ENCODE measurements around the gene AP3S2.
"Not testable (repeated sequence)": the region's sequence is repeated elsewhere in the genome, so short reads cannot be mapped to it uniquely, and the experiment has no call there.

The AP3S2 gene

GRCh38 chr15:89888214-89888804 is 5.5 kb downstream of the AP3S2 start:
- Histone ChIP-seq H3K27me3 (ENCODE audit: low read length) (no peaks in the 10 kb centered on the region), H3K36me3 (ENCODE audit: low read length) (peaks cover 16% of the 10 kb centered on the region)
- no peak for TF ChIP-seq EZH2phosphoT487 (conservative IDR thresholded peaks at IDR 0.05; ENCODE audit: low read length)
- TF ChIP-seq, protein P1, sequence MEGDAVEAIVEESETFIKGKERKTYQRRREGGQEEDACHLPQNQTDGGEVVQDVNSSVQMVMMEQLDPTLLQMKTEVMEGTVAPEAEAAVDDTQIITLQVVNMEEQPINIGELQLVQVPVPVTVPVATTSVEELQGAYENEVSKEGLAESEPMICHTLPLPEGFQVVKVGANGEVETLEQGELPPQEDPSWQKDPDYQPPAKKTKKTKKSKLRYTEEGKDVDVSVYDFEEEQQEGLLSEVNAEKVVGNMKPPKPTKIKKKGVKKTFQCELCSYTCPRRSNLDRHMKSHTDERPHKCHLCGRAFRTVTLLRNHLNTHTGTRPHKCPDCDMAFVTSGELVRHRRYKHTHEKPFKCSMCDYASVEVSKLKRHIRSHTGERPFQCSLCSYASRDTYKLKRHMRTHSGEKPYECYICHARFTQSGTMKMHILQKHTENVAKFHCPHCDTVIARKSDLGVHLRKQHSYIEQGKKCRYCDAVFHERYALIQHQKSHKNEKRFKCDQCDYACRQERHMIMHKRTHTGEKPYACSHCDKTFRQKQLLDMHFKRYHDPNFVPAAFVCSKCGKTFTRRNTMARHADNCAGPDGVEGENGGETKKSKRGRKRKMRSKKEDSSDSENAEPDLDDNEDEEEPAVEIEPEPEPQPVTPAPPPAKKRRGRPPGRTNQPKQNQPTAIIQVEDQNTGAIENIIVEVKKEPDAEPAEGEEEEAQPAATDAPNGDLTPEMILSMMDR (IDR thresholded peaks at IDR 0.05; ENCODE audit: insufficient read depth, low read length, poor library complexity, severe bottlenecking) = no peak

GRCh38 chr15:89885611-89886010 is 8.2 kb downstream of the AP3S2 start:
- H3K4me3 ChIP-seq (ENCODE audit: insufficient read depth, low read length, poor library complexity, severe bottlenecking) = no peak overlapping the region
- TF ChIP-seq, protein P1 (IDR thresholded peaks at IDR 0.05; ENCODE audit: insufficient read depth, low read length, poor library complexity, severe bottlenecking) = no peak
- no peak for TF ChIP-seq EZH2phosphoT487 (conservative IDR thresholded peaks at IDR 0.05; ENCODE audit: low read length)
- H2AFZ ChIP-seq (ENCODE audit: low read depth, low read length, severe bottlenecking) = no peak overlapping the region
- no peak overlapping the region for H3K9ac ChIP-seq (ENCODE audit: low read length)
- H3K36me3 ChIP-seq (ENCODE audit: low read length) = peaks cover 16% of the 10 kb centered on the region
- H3K27me3 ChIP-seq (ENCODE audit: low read length) = no peaks in the 10 kb centered on the region
- H4K20me1 ChIP-seq (ENCODE audit: low read depth, low read length) = no peaks in the 10 kb centered on the region
- no peak overlapping the region for H3K27ac ChIP-seq (ENCODE audit: low read depth, low read length)
- H3F3A ChIP-seq (ENCODE audit: insufficient read depth) = no peaks in the 10 kb centered on the region; the same call in 1 of the 2 replicates
- no peaks in the 10 kb centered on the region for H3K79me2 ChIP-seq (ENCODE audit: insufficient read depth, low read length)
- H3K9me2 ChIP-seq (replicated peaks; ENCODE audit: insufficient read depth, low read length) = no peaks in the 10 kb centered on the region
- no peaks in the 10 kb centered on the region for H3K9me3 ChIP-seq (ENCODE audit: insufficient read depth, low read length)
- H3K4me2 ChIP-seq (ENCODE audit: low read depth, low read length, poor library complexity, severe bottlenecking) = no peak overlapping the region

More at GRCh38 chr15:89888214-89888804, 5.5 kb downstream of the AP3S2 start:
- Histone ChIP-seq H3K9ac (ENCODE audit: low read length) (no peak overlapping the region), H3K4me3 (ENCODE audit: insufficient read depth, low read length, poor library complexity, severe bottlenecking) (no peak overlapping the region), H3F3A (ENCODE audit: insufficient read depth) (peaks cover 4% of the 10 kb centered on the region; the same call in 1 of the 2 replicates), H3K27ac (ENCODE audit: low read depth, low read length) (no peak overlapping the region), H3K79me2 (ENCODE audit: insufficient read depth, low read length) (peaks cover 23% of the 10 kb centered on the region), H3K9me2 (replicated peaks; ENCODE audit: insufficient read depth, low read length) (no peaks in the 10 kb centered on the region), H2AFZ (ENCODE audit: low read depth, low read length, severe bottlenecking) (no peak overlapping the region), H3K9me3 (ENCODE audit: insufficient read depth, low read length) (no peaks in the 10 kb centered on the region), H4K20me1 (ENCODE audit: low read depth, low read length) (no peaks in the 10 kb centered on the region), H3K4me2 (ENCODE audit: low read depth, low read length, poor library complexity, severe bottlenecking) (no peak overlapping the region)

DNA sequence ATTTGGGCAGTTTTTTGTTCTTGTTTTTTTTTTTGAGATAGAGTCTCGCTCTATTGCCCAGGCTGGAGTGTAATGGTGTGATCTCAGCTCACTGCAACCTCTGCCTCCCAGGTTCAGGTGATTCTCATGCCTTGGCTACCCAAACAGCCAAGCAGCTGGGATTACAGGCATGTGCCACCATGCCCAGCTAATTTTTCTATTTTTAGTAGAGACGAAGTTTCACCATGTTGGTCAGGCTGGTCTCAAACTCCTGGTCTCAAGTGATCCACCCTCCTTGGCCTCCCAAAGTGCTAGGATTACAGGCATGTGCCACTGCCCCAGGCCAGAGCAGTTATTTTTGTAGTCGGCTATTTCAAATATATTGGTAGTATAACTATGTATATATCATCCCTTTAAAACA is 8.6 kb downstream of the AP3S2 start:
- H3K36me3 ChIP-seq (ENCODE audit: low read length) = peaks cover 16% of the 10 kb centered on the region
- H4K20me1 ChIP-seq (ENCODE audit: low read depth, low read length); H3K4me2 ChIP-seq (ENCODE audit: low read depth, low read length, poor library complexity, severe bottlenecking); H3K9ac ChIP-seq (ENCODE audit: low read length); H3K79me2 ChIP-seq (ENCODE audit: insufficient read depth, low read length); H3K4me3 ChIP-seq (ENCODE audit: insufficient read depth, low read length, poor library complexity, severe bottlenecking); H2AFZ ChIP-seq (ENCODE audit: low read depth, low read length, severe bottlenecking); H3K9me3 ChIP-seq (ENCODE audit: insufficient read depth, low read length); H3K9me2 ChIP-seq (replicated peaks; ENCODE audit: insufficient read depth, low read length); H3K27ac ChIP-seq (ENCODE audit: low read depth, low read length); H3F3A ChIP-seq (ENCODE audit: insufficient read depth); H3K27me3 ChIP-seq (ENCODE audit: low read length): not testable (repeated sequence)

DNA sequence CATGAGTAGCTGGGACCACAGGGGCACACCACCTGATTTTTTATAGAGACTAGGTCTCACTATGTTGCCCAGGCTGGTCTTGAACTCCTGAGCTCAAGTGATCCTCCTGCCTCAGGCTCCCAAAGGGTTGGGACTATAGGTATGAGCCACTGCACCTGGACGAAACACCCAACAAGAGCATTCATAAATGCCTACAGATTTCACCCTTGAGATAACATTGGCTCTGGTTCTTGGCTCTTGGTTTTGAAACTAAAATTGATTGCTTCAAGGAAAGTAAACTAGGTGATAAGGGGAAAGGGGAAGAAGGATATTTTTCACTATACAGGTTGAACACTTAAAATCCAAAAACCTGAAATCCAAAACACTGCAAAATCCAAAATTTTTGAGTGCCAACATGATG is 10.3 kb downstream of the AP3S2 start:
- no peaks in the 10 kb centered on the region for H4K20me1 ChIP-seq (ENCODE audit: low read depth, low read length)
- no peaks in the 10 kb centered on the region for H3K27me3 ChIP-seq (ENCODE audit: low read length)
- no peaks in the 10 kb centered on the region for H3K9me2 ChIP-seq (replicated peaks; ENCODE audit: insufficient read depth, low read length)
- H3K9ac ChIP-seq (ENCODE audit: low read length) = no peak overlapping the region
- H3K79me2 ChIP-seq (ENCODE audit: insufficient read depth, low read length) = no peaks in the 10 kb centered on the region
- TF ChIP-seq EZH2phosphoT487 (conservative IDR thresholded peaks at IDR 0.05; ENCODE audit: low read length) = no peak
- TF ChIP-seq, protein P1 (IDR thresholded peaks at IDR 0.05; ENCODE audit: insufficient read depth, low read length, poor library complexity, severe bottlenecking) = no peak
- no peak overlapping the region for H3K4me2 ChIP-seq (ENCODE audit: low read depth, low read length, poor library complexity, severe bottlenecking)
- no peak overlapping the region for H3K4me3 ChIP-seq (ENCODE audit: insufficient read depth, low read length, poor library complexity, severe bottlenecking)
- no peak overlapping the region for H2AFZ ChIP-seq (ENCODE audit: low read depth, low read length, severe bottlenecking)
- H3F3A ChIP-seq (ENCODE audit: insufficient read depth) = no peaks in the 10 kb centered on the region; the same call in 1 of the 2 replicates
- no peaks in the 10 kb centered on the region for H3K9me3 ChIP-seq (ENCODE audit: insufficient read depth, low read length)
- H3K36me3 ChIP-seq (ENCODE audit: low read length) = peaks cover 11% of the 10 kb centered on the region; the same call in 1 of the 2 replicates
- H3K27ac ChIP-seq (ENCODE audit: low read depth, low read length) = no peak overlapping the region
